Smooth muscle cell (in vitro differentiated cells): ENCODE data around the gene TUSC2. TPM values are rescaled to one million over a fixed set of nuclear protein-coding genes. Genes with fewer than 3 reads are reported as not detected.
"Not testable (repeated sequence)": the region's sequence is repeated elsewhere in the genome, so short reads cannot be mapped to it uniquely, and the experiment has no call there.

Experiments used
- DNase-seq: peaks from one replicate; lab custom pipeline; 2025; ENCODE audit not compliant: unreplicated experiment; lab: John Stamatoyannopoulos, UW
- H2AFZ ChIP-seq: fragments of 200-600 bp; sonication (generic); 2 replicates; pipeline ENCODE4 v1.6.0; 2016; ENCODE audit warnings: antibody characterized with exemption, low read depth, mild to moderate bottlenecking
- H3F3A ChIP-seq: fragments of 200-600 bp; sonication (generic); 2 replicates; pipeline ENCODE4 v1.6.0; 2017; ENCODE audit warnings: antibody characterized with exemption, low read depth
- H3K27ac ChIP-seq: fragments of 200-600 bp; sonication (generic); 2 replicates; pipeline ENCODE4 v1.5.1; 2016; ENCODE audit warnings: low read depth, mild to moderate bottlenecking
- H3K27me3 ChIP-seq: fragments of 200-600 bp; sonication (generic); 2 replicates; pipeline ENCODE4 v1.6.1; 2016; ENCODE audit warnings: low read depth, mild to moderate bottlenecking
- H3K36me3 ChIP-seq: fragments of 200-600 bp; sonication (generic); 2 replicates; pipeline ENCODE4 v1.5.1; 2016; ENCODE audit warnings: low read depth
- H3K4me1 ChIP-seq: fragments of 200-600 bp; sonication (generic); 2 replicates; pipeline ENCODE4 v1.5.1; 2016; ENCODE audit warnings: low read depth
- H3K4me2 ChIP-seq: fragments of 200-600 bp; sonication (generic); 2 replicates; pipeline ENCODE4 v1.6.0; 2016; ENCODE audit warnings: mild to moderate bottlenecking
- H3K4me3 ChIP-seq: fragments of 200-600 bp; sonication (generic); 2 replicates; pipeline ENCODE4 v1.5.1; 2016; ENCODE audit warnings: mild to moderate bottlenecking
- H3K79me2 ChIP-seq: fragments of 200-600 bp; sonication (generic); 2 replicates; pipeline ENCODE4 v1.6.0; 2016; ENCODE audit warnings: low read depth, mild to moderate bottlenecking
- H3K9ac ChIP-seq: fragments of 200-600 bp; sonication (generic); 2 replicates; pipeline ENCODE4 v1.6.0; 2016; ENCODE audit warnings: low read depth
- H3K9me3 ChIP-seq: fragments of 200-600 bp; sonication (generic); replicated peaks from 2 replicates; pipeline ENCODE4 v1.5.1; 2016; ENCODE audit warnings: low read depth
- H4K20me1 ChIP-seq: fragments of 200-600 bp; sonication (generic); 2 replicates; pipeline ENCODE4 v1.6.0; 2016; ENCODE audit warnings: low read depth
- CTCF ChIP-seq: fragments of 200-600 bp; sonication (generic); IDR thresholded peaks from 2 replicates; pipeline ENCODE4 v1.5.1; 2017; ENCODE audit warnings: borderline replicate concordance, mild to moderate bottlenecking, antibody characterized with exemption; ENCODE audit not compliant: insufficient read depth, poor library complexity, severe bottlenecking
- WGBS: methylation state at CpG from one replicate; pipeline ENCODE4 v1.1.7; 2016; ENCODE audit warnings: low lambda C conversion rate; 5-methylcytosine and 5-hydroxymethylcytosine counted together
- polyA plus RNA-seq: library from polyadenylated mRNA; unstranded; fragments of >200 nt; fragmentation: Nextera tagmentation; extraction: Ambion mirVana; gene quantifications from 2 replicates; pipeline ENCODE4 v1.2.1, GENCODE V29; 2016
- total RNA-seq: library from RNA; depleted of rRNA; stranded (reverse); fragments of >200 nt; gene quantifications from 2 replicates; pipeline ENCODE4 v1.2.3, GENCODE V29; 2014

The TUSC2 gene
- total and polyA plus RNA-seq, 2 experiments from 2014 or later = 25.1 to 53.4 TPM

GRCh38 chr3:50286322-50287227 lies 41.4 kb downstream of the TUSC2 start:
- no peaks in the 10 kb centered on the region for H3K27me3 ChIP-seq
- H3K4me2 ChIP-seq = no peak overlapping the region
- peaks cover 5% of the 10 kb centered on the region for H3K79me2 ChIP-seq
- no peaks in the 10 kb centered on the region for H4K20me1 ChIP-seq
- TF ChIP-seq CTCF = no peak
- H3K36me3 ChIP-seq = no peaks in the 10 kb centered on the region
- no peak overlapping the region for H2AFZ ChIP-seq
- no peaks in the 10 kb centered on the region for H3F3A ChIP-seq
- peaks cover 6% of the 10 kb centered on the region for H3K4me1 ChIP-seq
- 95% methylated on average over 28 of the region's 28 CpGs for WGBS
- no peak for DNase-seq
- H3K9me3 ChIP-seq = no peaks in the 10 kb centered on the region
- H3K9ac ChIP-seq = no peak overlapping the region
- no peak overlapping the region for H3K27ac ChIP-seq
- H3K4me3 ChIP-seq = no peak overlapping the region

- H3K27ac ChIP-seq, H3K4me3 ChIP-seq, H3K36me3 ChIP-seq, H3K9me3 ChIP-seq, H3K4me1 ChIP-seq, H3F3A ChIP-seq, H3K9ac ChIP-seq, H4K20me1 ChIP-seq, H3K4me2 ChIP-seq, H3K27me3 ChIP-seq, DNase-seq, H3K79me2 ChIP-seq, H2AFZ ChIP-seq: not testable (repeated sequence)
- WGBS = 89% methylated on average over 6 of the region's 6 CpGs
Observed at GRCh38 chr3:50284121-50284520, 43.9 kb downstream of the TUSC2 start.

GRCh38 chr3:50279255-50280016 lies 48.6 kb downstream of the TUSC2 start:
- H4K20me1 ChIP-seq = peaks cover 8% of the 10 kb centered on the region
- H3K27ac ChIP-seq = no peak overlapping the region
- no peak overlapping the region for H2AFZ ChIP-seq
- DNase-seq = no peak
- no peaks in the 10 kb centered on the region for H3K4me1 ChIP-seq
- no peak overlapping the region for H3K9ac ChIP-seq
- WGBS = 92% methylated on average over 8 of the region's 8 CpGs
- peaks cover 27% of the 10 kb centered on the region for H3K27me3 ChIP-seq
- H3K4me3 ChIP-seq = no peak overlapping the region
- H3K36me3 ChIP-seq = no peaks in the 10 kb centered on the region
- H3K9me3 ChIP-seq = no peaks in the 10 kb centered on the region
- no peak overlapping the region for H3K4me2 ChIP-seq
- no peaks in the 10 kb centered on the region for H3F3A ChIP-seq
- no peak for TF ChIP-seq CTCF
- no peaks in the 10 kb centered on the region for H3K79me2 ChIP-seq

- Histone ChIP-seq H3K4me1 (no peaks in the 10 kb centered on the region), H3K4me3 (no peak within 1 kb of the TSS), H3K79me2 (no peaks in the 10 kb centered on the region), H3K27ac (no peak within 1 kb of the TSS), H4K20me1 (peaks cover 8% of the 10 kb centered on the region), H3F3A (no peaks in the 10 kb centered on the region), H3K36me3 (no peaks in the 10 kb centered on the region), H3K4me2 (no peak within 1 kb of the TSS), H2AFZ (no peak within 1 kb of the TSS), H3K9me3 (no peaks in the 10 kb centered on the region), H3K27me3 (peaks cover 33% of the 10 kb centered on the region), H3K9ac (no peak within 1 kb of the TSS)
- 86% methylated on average over 2 of the region's 2 CpGs for WGBS
- no peak for TF ChIP-seq CTCF
- DNase-seq = no peak
Observed at GRCh38 chr3:50278880-50279224, 49.2 kb downstream of the TUSC2 start, which contains the start of gene LSMEM2. LSMEM2 (plus strand) TSS chr3:50279087; CDS start chr3:50279114, 27 bp downstream.
